IMR-90 (cell line): ENCODE measurements around the gene GRM2. TPM values are rescaled to one million over a fixed set of nuclear protein-coding genes. Genes with fewer than 3 reads are reported as not detected.

Source experiments
- ATAC-seq: fragments of 200-7000 bp; cut with Tn5 transposase; 2 replicates; pipeline ENCODE4 v1.9.1; 2020; ENCODE audit warnings: low read depth, mild to moderate bottlenecking, moderate library complexity
- BruUV-seq: library from RNA; stranded (reverse); fragments of 400-500 nt; replicated peaks from 2 replicates; lab custom pipeline; 2021; lab: Mats Ljungman, UMichigan
- CTCF ChIA-PET: fragments of 300-600 bp; formaldehyde crosslinking; extraction: SDS; loops from one replicate; lab custom pipeline; 2021; ENCODE audit warnings: antibody characterized with exemption; lab: Yijun Ruan, JAX
- POLR2A ChIA-PET: fragments of 300-600 bp; sonication (Branson Sonifier 250); formaldehyde crosslinking; loops from one replicate; lab custom pipeline; 2022; ENCODE audit warnings: antibody characterized with exemption; ENCODE audit not compliant: unreplicated experiment; lab: Charles Lee
- DNase-seq: peaks from one replicate; pipeline ENCODE4 v3.0.0; 2013
- H2AFZ ChIP-seq: replicated peaks from 2 replicates; pipeline ENCODE3; 2013; ENCODE audit warnings: low read length, mild to moderate bottlenecking; ENCODE audit not compliant: poor library complexity
- H2AK5ac ChIP-seq: 2 replicates; pipeline ENCODE4 v1.6.1; 2013; ENCODE audit warnings: low read depth, low read length, inconsistent platforms
- H2AK9ac ChIP-seq: replicated peaks from 2 replicates; pipeline ENCODE3; 2013; ENCODE audit warnings: mild to moderate bottlenecking, low read depth, low read length, moderate library complexity; ENCODE audit not compliant: poor library complexity
- H2BK120ac ChIP-seq: 2 replicates; pipeline ENCODE4 v1.6.1; 2013; ENCODE audit warnings: low read depth, low read length, inconsistent platforms
- H2BK15ac ChIP-seq: 3 replicates; pipeline ENCODE4 v1.6.1; 2013; ENCODE audit warnings: low read depth, low read length, inconsistent platforms
- H2BK20ac ChIP-seq: 2 replicates; pipeline ENCODE4 v1.6.1; 2013; ENCODE audit warnings: low read depth, mild to moderate bottlenecking, inconsistent platforms, low read length, moderate library complexity
- H2BK5ac ChIP-seq: 2 replicates; pipeline ENCODE4 v1.6.1; 2013; ENCODE audit warnings: mild to moderate bottlenecking, low read depth, low read length, inconsistent platforms; ENCODE audit not compliant: poor library complexity, severe bottlenecking
- H3K14ac ChIP-seq: replicated peaks from 2 replicates; pipeline ENCODE4 v1.6.1; 2013; ENCODE audit warnings: low read depth, low read length, inconsistent platforms
- H3K18ac ChIP-seq: 2 replicates; pipeline ENCODE4 v1.6.1; 2013; ENCODE audit warnings: low read depth, low read length, control low read depth
- H3K23ac ChIP-seq: 2 replicates; pipeline ENCODE4 v1.6.1; 2013; ENCODE audit warnings: low read depth, low read length, inconsistent platforms
- H3K27ac ChIP-seq: 2 replicates; pipeline ENCODE4 v1.5.1; 2013; ENCODE audit warnings: mild to moderate bottlenecking, control low read depth, low read length; ENCODE audit not compliant: insufficient read depth
- H3K27me3 ChIP-seq: 2 replicates; pipeline ENCODE4 v1.6.1; 2013; ENCODE audit warnings: low read length; ENCODE audit not compliant: control insufficient read depth, insufficient read depth
- H3K36me3 ChIP-seq: 2 replicates; pipeline ENCODE4 v1.6.1; 2013; ENCODE audit warnings: low read length, mixed read lengths; ENCODE audit not compliant: control insufficient read depth, insufficient read depth
- H3K4ac ChIP-seq: 2 replicates; pipeline ENCODE4 v1.6.1; 2013; ENCODE audit warnings: low read depth, low read length, inconsistent platforms
- H3K4me1 ChIP-seq: 2 replicates; pipeline ENCODE4 v1.6.1; 2013; ENCODE audit warnings: low read length, mixed read lengths; ENCODE audit not compliant: control insufficient read depth, insufficient read depth
- H3K4me2 ChIP-seq: 2 replicates; pipeline ENCODE4 v1.6.1; 2013; ENCODE audit warnings: low read depth, mild to moderate bottlenecking, control low read depth, low read length, moderate library complexity
- H3K4me3 ChIP-seq: 2 replicates; pipeline ENCODE4 v1.5.1; 2013; ENCODE audit warnings: low read depth, mild to moderate bottlenecking, control low read depth, low read length, moderate library complexity; ENCODE audit not compliant: insufficient read depth
- H3K56ac ChIP-seq: 2 replicates; pipeline ENCODE4 v1.6.1; 2013; ENCODE audit warnings: low read length, inconsistent platforms; ENCODE audit not compliant: insufficient read depth; ENCODE audit errors: extremely low read depth
- H3K79me1 ChIP-seq, 2 experiments: 2 replicates each; pipeline ENCODE4 v1.6.1; 2013; ENCODE audit warnings: low read length in 2 of 2, inconsistent platforms in 1 of 2, low read depth in 1 of 2
- H3K9ac ChIP-seq: 2 replicates; pipeline ENCODE4 v1.6.1; 2013; ENCODE audit warnings: low read depth, low read length, control low read depth
- H3K9me1 ChIP-seq: 2 replicates; pipeline ENCODE4 v1.6.1; 2013; ENCODE audit warnings: low read length, inconsistent platforms; ENCODE audit not compliant: insufficient read depth
- H3K9me3 ChIP-seq: 2 replicates; pipeline ENCODE4 v1.6.1; 2013; ENCODE audit warnings: low read length; ENCODE audit not compliant: control insufficient read depth, insufficient read depth
- H4K20me1 ChIP-seq: 2 replicates; pipeline ENCODE4 v1.6.1; 2013; ENCODE audit warnings: low read length, inconsistent platforms; ENCODE audit not compliant: insufficient read depth
- H4K5ac ChIP-seq: 2 replicates; pipeline ENCODE4 v1.6.1; 2013; ENCODE audit warnings: mild to moderate bottlenecking, low read depth, low read length, control low read depth
- H4K8ac ChIP-seq, 2 experiments: 2 replicates each; pipeline ENCODE4 v1.6.1; 2013; ENCODE audit warnings: low read depth in 2 of 2, low read length in 2 of 2, control low read depth in 1 of 2, inconsistent platforms in 1 of 2
- H4K91ac ChIP-seq: 2 replicates; pipeline ENCODE4 v1.6.1; 2013; ENCODE audit warnings: low read depth, low read length, inconsistent platforms; ENCODE audit not compliant: insufficient read depth
- BHLHE40 ChIP-seq: fragments of 150-350 bp; IDR thresholded peaks from 2 replicates; pipeline ENCODE4 v1.6.1; 2016; ENCODE audit warnings: mild to moderate bottlenecking, low read depth, low read length
- CEBPB ChIP-seq: IDR thresholded peaks from 2 replicates; pipeline ENCODE4 v1.6.1; 2012; ENCODE audit warnings: low read depth, low read length, improper control_type of control experiment
- CHD1 ChIP-seq: IDR thresholded peaks from 2 replicates; pipeline ENCODE4 v1.6.1; 2012; ENCODE audit warnings: low read depth, low read length, improper control_type of control experiment
- MAFK ChIP-seq: IDR thresholded peaks from 2 replicates; pipeline ENCODE4 v1.6.1; 2012; ENCODE audit warnings: low read depth, low read length, improper control_type of control experiment
- MAZ ChIP-seq: IDR thresholded peaks from 2 replicates; pipeline ENCODE4 v1.6.1; 2012; ENCODE audit warnings: low read depth, mild to moderate bottlenecking, low read length, improper control_type of control experiment, moderate library complexity, borderline replicate concordance
- MXI1 ChIP-seq: IDR thresholded peaks from 2 replicates; pipeline ENCODE4 v1.6.1; 2012; ENCODE audit warnings: low read depth, mild to moderate bottlenecking, low read length, moderate library complexity, borderline replicate concordance
- NFE2L2 ChIP-seq: fragments of 150-350 bp; IDR thresholded peaks from 2 replicates; pipeline ENCODE4 v1.6.1; 2016; ENCODE audit warnings: low read depth, mild to moderate bottlenecking, low read length
- POLR2A ChIP-seq: IDR thresholded peaks from 2 replicates; pipeline ENCODE4 v1.6.1; 2012; ENCODE audit warnings: mild to moderate bottlenecking, low read depth, low read length
- RAD21 ChIP-seq: IDR thresholded peaks from 2 replicates; pipeline ENCODE4 v1.6.1; 2012; ENCODE audit warnings: low read length, improper control_type of control experiment
- RCOR1 ChIP-seq: IDR thresholded peaks from 2 replicates; pipeline ENCODE4 v1.6.1; 2012; ENCODE audit warnings: mild to moderate bottlenecking, low read length, improper control_type of control experiment; ENCODE audit not compliant: insufficient replicate concordance
- RFX5 ChIP-seq: IDR thresholded peaks from 2 replicates; pipeline ENCODE4 v1.8.0; 2012; ENCODE audit warnings: low read depth, mild to moderate bottlenecking, low read length, moderate library complexity
- SMC3 ChIP-seq: fragments of 150-350 bp; IDR thresholded peaks from 2 replicates; pipeline ENCODE4 v1.6.1; 2016; ENCODE audit warnings: low read depth, mild to moderate bottlenecking, antibody characterized with exemption, low read length, moderate library complexity
- USF2 ChIP-seq: fragments of 150-350 bp; IDR thresholded peaks from 2 replicates; pipeline ENCODE4 v1.6.1; 2017; ENCODE audit warnings: mild to moderate bottlenecking, antibody characterized with exemption, low read length, low read depth
- dilution Hi-C: fragments of 300-500 bp; cut with HindIII; formaldehyde crosslinking; loops from one replicate; pipeline ENCODE4 v1.14.3; 2018; ENCODE audit warnings: low sequenced_read_pairs; ENCODE audit not compliant: unreplicated experiment
- in situ Hi-C: fragments of 300-500 bp; cut with MboI; formaldehyde crosslinking; loops from 3 replicates; pipeline ENCODE4 v1.14.3; 2019; ENCODE audit warnings: low sequenced_read_pairs, inconsistent platforms, mixed read lengths
- intact Hi-C: fragments of 100-400 bp; cut with micrococcal nuclease; formaldehyde crosslinking; loops from 2 replicates; pipeline ENCODE4 v1.10.0; 2022
- polyA plus RNA-seq, 3 experiments: library from polyadenylated mRNA; depleted of rRNA; stranded (reverse); fragments of >200 nt; gene quantifications; 2 replicates each; pipeline ENCODE4 v1.2.3, GENCODE V29; 2012; ENCODE audit warnings: low replicate concordance in 1 of 3
- total RNA-seq: library from RNA; depleted of rRNA; stranded (reverse); fragments of >200 nt; gene quantifications from 2 replicates; pipeline ENCODE4 v1.2.3, GENCODE V29; 2012
- TF ChIP-seq, protein P1 (sequence below): conservative IDR thresholded peaks from 2 replicates; pipeline ENCODE4 v1.5.1; 2012; ENCODE audit warnings: mild to moderate bottlenecking, low read depth, low read length, improper control_type of control experiment
- TF ChIP-seq, protein P2 (sequence below): fragments of 150-350 bp; IDR thresholded peaks from 2 replicates; pipeline ENCODE4 v1.6.1; 2016; ENCODE audit warnings: low read depth, mild to moderate bottlenecking, low read length, moderate library complexity, borderline replicate concordance

The GRM2 gene
- total and polyA plus RNA-seq, 2 of the 4 experiments (the other 2 are of a cell fraction): under 0.01 to 0.14 TPM

DNA sequence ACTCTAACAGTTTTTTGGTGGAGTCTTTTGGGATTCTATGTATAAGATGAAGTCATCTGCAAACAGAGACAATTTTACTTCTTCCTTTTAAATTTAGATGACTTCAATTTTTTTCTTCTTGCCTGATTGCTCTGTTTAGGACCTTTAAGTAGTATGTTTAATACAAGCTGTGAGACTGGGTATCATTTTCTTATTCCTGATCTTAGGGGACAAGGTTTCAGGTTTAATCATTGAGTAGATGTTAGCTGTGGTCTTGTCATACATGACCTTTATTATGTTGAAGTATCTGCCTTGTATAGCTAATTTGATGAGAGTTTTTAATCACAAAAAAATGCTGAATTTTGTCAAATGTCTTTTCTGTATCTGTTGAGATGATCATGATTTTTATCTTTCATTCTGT lies 20.6 kb downstream of the GRM2 start:
- no peak overlapping the region for H3K4me2 ChIP-seq
- H3K4ac ChIP-seq: no peak overlapping the region
- H3K9me1 ChIP-seq: no peaks in the 10 kb centered on the region
- ATAC-seq: no peak
- no peaks in the 10 kb centered on the region for H3K27me3 ChIP-seq
- H4K20me1 ChIP-seq: no peaks in the 10 kb centered on the region
- no peak overlapping the region for H3K18ac ChIP-seq
- H3K14ac ChIP-seq: no peak overlapping the region
- no peak overlapping the region for H4K91ac ChIP-seq
- no peak overlapping the region for H3K27ac ChIP-seq
- in situ Hi-C loops (no loop called here), intact Hi-C loops (no loop called here), dilution Hi-C loops (no loop called here)
- H3K79me1 ChIP-seq: no peaks in the 10 kb centered on the region
- H3K23ac ChIP-seq: no peak overlapping the region
- no peak overlapping the region for H2BK15ac ChIP-seq
- H2BK120ac ChIP-seq: no peak overlapping the region
- ChIA-PET POLR2A (no interaction called here), CTCF (no interaction called here)
- no peak for TF ChIP-seq SMC3
- no peak for TF ChIP-seq MAFK
- TF ChIP-seq RAD21: no peak
- TF ChIP-seq RFX5: no peak
- TF ChIP-seq, protein P1, sequence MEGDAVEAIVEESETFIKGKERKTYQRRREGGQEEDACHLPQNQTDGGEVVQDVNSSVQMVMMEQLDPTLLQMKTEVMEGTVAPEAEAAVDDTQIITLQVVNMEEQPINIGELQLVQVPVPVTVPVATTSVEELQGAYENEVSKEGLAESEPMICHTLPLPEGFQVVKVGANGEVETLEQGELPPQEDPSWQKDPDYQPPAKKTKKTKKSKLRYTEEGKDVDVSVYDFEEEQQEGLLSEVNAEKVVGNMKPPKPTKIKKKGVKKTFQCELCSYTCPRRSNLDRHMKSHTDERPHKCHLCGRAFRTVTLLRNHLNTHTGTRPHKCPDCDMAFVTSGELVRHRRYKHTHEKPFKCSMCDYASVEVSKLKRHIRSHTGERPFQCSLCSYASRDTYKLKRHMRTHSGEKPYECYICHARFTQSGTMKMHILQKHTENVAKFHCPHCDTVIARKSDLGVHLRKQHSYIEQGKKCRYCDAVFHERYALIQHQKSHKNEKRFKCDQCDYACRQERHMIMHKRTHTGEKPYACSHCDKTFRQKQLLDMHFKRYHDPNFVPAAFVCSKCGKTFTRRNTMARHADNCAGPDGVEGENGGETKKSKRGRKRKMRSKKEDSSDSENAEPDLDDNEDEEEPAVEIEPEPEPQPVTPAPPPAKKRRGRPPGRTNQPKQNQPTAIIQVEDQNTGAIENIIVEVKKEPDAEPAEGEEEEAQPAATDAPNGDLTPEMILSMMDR: no peak
- TF ChIP-seq CHD1: no peak
- no peak for TF ChIP-seq NFE2L2
- TF ChIP-seq MAZ: no peak
- no peak for TF ChIP-seq USF2
- TF ChIP-seq CEBPB: no peak
- no peak for TF ChIP-seq BHLHE40
- TF ChIP-seq, protein P2, sequence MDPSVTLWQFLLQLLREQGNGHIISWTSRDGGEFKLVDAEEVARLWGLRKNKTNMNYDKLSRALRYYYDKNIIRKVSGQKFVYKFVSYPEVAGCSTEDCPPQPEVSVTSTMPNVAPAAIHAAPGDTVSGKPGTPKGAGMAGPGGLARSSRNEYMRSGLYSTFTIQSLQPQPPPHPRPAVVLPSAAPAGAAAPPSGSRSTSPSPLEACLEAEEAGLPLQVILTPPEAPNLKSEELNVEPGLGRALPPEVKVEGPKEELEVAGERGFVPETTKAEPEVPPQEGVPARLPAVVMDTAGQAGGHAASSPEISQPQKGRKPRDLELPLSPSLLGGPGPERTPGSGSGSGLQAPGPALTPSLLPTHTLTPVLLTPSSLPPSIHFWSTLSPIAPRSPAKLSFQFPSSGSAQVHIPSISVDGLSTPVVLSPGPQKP: no peak
- no peak for TF ChIP-seq POLR2A
- TF ChIP-seq MXI1: no peak
- no peak for TF ChIP-seq RCOR1
- H2AK5ac ChIP-seq: no peak overlapping the region
- no peak overlapping the region for H3K4me3 ChIP-seq
- H4K5ac ChIP-seq: no peak overlapping the region
- no peak overlapping the region for H4K8ac ChIP-seq
- DNase-seq: no peak
- BruUV-seq: no TSS peak
- H3K4me1 ChIP-seq: no peaks in the 10 kb centered on the region
- no peak overlapping the region for H2AFZ ChIP-seq
- no peak overlapping the region for H2BK20ac ChIP-seq
- H3K56ac ChIP-seq: no peak overlapping the region
- no peaks in the 10 kb centered on the region for H3K9me3 ChIP-seq
- H3K36me3 ChIP-seq: no peaks in the 10 kb centered on the region
- H2BK5ac ChIP-seq: no peak overlapping the region
- H2AK9ac ChIP-seq: no peak overlapping the region
- no peak overlapping the region for H3K9ac ChIP-seq
